GM21723 (cell line): Measurements from ENCODE around the gene PTPN3.

Source experiments
- ATAC-seq: cut with Tn5 transposase; IDR thresholded peaks from one replicate; pipeline ENCODE4 v1.9.1; 2021; ENCODE audit warnings: mild to moderate bottlenecking, moderate library complexity; ENCODE audit not compliant: unreplicated experiment

PTPN3 gene

DNA sequence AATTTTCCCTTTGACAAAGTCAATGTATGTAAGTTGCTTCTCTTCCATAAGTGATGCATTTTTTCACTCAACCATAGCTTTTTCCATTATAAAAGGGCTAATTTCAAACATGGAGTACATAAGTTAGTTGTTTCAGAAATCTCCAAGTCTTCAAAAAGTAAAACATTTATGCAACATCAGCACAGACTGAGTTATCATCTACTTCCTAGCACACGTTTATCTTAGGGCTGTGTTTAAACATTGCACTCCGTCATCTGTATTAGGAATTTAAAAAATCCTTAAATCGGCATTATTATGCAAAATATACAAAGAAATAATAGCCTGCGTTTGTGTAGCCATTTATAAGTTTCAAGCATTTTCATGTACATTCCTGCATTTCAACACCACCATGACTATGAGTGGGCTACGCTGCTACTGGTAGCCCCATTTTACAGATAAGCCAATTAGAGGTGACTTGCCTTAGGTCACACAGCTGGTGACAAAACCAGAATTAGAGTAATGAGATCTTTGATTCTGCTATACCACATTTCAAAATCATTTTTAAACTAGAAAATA lies 43.4 kb downstream of the PTPN3 start:
- ATAC-seq: no peak

GRCh38 chr9:109454041-109454440 lies 44.1 kb downstream of the PTPN3 start:
- no peak for ATAC-seq

GRCh38 chr9:109453210-109453842 lies 44.8 kb downstream of the PTPN3 start:
- no peak for ATAC-seq

DNA sequence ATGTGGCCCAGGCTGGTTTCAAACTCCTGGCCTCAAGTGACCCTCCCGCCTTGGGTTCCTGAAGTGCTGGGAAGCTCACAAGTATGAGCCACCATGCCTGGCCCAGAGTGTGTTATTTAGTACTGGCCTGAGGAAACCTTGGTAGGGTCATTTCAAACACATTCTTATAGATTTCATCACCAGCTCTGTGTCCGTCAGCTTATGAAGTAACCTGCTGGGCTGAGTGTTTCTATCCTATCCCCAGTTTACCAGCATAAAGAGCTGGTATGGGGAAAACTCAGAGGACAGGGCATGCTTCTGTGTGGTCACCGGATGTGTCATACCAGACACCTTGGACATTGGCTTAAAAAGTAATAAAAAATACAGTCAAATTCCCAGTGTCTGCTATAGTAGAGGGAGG lies 45.3 kb downstream of the PTPN3 start:
- ATAC-seq: no peak

GRCh38 chr9:109451311-109452025 lies 46.6 kb downstream of the PTPN3 start:
- ATAC-seq: no peak

- ATAC-seq: no peak
Measured at GRCh38 chr9:109450346-109450745, 47.8 kb downstream of the PTPN3 start.

DNA sequence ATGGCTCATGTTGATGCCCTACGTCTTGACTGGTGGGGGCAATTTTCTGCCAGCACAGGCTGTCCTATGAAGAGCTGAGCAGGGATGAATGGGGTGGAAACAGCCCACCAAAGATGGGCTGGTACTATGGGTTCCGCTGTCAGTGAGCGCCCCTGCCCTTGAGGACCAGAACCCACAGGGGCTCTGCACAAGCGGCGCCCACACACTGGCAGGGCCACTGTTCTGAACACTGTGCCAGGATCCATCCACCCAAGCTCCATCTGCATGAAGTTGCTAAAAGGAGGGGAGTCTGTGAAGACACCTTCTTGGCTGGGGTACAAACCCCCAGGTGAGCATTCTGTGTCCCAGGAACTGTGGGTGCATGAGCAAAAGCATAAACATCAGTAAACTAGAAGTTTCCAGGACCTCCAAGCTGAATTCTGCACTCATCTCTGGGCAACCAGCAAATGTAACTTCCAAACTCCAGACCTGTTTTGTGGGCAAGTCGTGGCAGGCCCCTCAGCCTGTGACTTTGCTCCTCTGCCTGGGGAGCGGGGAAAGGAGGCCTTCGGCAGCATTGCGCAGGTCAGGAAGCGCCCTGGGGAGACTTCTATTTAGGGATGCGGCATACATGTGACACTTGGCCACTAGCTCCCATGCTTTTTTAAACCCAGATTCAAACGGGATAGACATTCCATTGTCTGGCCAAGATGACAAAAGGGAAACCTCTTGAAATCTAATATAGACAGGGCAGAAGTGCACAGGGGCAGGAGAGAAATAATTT lies 48.9 kb downstream of the PTPN3 start:
- no peak for ATAC-seq

GRCh38 chr9:109448223-109448622 lies 49.9 kb downstream of the PTPN3 start:
- no peak for ATAC-seq

DNA sequence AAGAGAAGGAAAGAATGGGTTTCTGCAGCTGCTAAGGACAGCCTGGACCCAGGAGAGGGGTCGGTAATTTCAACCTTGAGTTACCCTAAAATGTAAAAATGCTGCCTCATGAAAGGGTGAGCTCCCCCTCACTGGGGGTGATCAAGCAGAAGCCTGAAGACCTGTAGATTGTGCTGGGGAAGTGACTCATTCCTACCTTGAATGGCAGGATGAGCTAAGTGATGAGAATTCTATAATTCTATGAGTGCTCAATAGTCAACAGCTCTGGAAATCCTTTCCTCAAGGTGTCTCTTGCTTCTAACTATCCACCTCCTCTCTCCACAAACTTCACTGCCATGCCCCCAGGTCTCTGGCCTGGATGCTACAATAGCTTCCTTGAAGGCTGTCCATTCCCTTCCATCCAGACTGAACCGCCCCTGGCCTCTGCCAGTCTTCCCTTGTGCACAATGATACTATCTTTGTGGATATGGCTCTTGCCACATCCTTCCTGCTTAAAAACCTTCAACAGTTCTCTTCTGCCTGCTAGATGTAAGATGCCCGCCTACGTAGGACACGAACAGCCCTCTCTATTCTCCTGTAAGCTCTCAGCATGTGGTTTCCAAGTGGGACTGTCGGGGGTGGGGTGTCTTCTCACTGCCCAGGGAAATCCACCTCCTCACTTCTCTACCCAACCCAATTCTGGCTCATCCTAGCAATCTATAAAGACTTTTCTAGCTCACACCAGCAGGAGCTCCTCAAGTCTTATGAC lies 50.6 kb downstream of the PTPN3 start:
- no peak for ATAC-seq

- no peak for ATAC-seq
Measured at GRCh38 chr9:109444771-109445320, 53.3 kb downstream of the PTPN3 start.

GRCh38 chr9:109442716-109443115 lies 55.4 kb downstream of the PTPN3 start:
- ATAC-seq: no peak

GRCh38 chr9:109441296-109441695 lies 56.8 kb downstream of the PTPN3 start:
- peak; percentile 1 for ATAC-seq

DNA sequence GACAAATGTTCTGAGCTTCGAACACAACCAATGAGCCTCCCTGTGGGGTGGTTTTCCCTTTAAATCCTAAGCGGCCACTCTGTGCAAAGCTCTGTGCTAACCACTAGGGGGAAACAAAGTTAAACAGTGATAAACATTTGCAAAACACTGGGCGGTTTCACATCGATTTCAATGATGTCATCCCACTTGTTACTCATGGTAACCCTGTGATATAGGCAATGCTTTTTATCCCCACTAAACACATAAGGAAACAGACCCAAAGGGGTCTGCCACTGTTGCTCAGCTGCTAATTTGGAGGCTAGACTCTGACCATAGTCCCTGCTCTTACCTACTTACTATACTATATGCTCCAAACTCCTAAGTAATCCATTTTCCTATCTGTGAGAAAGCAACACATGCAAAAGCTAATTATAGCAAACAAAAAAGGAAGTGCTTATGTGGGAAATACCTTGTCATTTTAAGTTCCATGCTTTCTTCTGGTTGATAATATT lies 57.3 kb downstream of the PTPN3 start:
- peak; percentile 89 for ATAC-seq

DNA sequence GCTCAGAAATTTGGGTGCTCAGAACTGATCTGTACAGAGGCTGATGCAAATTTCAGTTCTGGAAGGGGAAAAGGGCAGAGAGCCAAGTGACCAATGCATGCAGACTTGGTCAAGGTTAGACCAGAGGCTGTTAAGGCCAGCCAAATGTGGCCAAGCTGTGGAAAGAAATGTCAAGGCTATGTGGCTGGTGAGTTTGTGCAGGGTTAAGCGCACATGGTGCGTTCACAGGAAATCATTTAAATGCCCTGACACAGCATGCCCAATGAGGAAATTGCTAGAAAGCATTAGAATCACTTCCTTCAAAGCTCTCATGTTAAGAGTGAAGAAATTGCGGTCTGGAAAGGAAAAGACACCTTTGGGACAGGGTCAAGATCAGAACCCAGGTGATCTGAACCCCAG lies 58.0 kb downstream of the PTPN3 start:
- peak; percentile 50 for ATAC-seq

DNA sequence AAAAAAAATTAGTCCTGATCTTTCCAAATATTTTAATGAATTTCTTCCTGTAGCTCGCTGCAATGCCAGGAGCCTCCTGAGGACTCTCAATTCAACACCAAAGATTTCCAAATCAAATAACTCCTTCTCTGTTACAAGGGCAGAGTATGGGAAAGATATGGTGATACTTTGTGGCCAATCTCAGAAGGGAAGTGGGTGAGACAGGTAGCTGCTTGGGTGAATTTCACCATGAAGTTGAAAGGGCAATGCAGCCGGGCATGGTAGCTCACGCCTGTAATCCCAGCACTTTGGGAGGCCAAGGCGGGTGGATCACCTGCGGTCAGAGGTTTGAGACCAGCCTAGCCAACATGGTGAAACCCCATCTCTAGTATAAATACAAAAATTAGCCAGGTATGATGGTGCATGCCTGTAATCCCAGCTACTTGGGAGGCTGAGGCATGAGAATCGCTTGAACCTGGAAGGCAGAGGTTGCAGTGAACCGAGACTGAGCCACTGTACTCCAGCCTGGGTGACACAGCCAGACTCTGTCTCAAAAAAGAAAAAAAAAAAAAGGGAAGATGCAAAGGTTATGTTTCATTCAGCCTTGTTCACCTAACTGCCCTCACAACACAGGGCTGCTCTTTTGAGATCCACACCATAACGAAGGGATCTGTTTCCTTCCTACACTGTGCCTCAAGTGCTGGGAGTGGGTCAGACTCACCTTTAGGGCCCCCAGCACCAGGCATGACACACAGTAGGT lies 58.6 kb downstream of the PTPN3 start:
- ATAC-seq: no peak

DNA sequence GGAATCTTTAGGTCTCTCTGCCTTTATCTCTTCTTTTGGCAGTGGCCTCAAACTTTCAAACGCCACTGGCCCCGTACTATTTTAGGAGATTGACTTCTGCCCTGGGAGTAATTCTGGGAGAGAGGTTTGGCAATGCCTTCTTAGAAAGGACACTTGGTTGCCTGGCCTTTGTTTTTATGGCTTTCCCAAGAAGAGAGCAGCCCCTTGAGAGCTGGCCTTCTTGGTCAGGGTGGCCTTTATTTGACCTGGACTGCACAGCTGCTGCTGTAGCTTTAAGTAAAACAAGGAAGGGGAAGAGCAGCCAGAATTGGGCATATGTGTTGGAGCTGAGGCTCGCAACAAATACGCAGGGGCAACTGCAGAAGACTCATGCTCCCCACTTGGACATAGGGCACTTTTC lies 60.8 kb downstream of the PTPN3 start:
- no peak for ATAC-seq

- no peak for ATAC-seq
Measured at GRCh38 chr9:109436071-109436470, 62.0 kb downstream of the PTPN3 start.

DNA sequence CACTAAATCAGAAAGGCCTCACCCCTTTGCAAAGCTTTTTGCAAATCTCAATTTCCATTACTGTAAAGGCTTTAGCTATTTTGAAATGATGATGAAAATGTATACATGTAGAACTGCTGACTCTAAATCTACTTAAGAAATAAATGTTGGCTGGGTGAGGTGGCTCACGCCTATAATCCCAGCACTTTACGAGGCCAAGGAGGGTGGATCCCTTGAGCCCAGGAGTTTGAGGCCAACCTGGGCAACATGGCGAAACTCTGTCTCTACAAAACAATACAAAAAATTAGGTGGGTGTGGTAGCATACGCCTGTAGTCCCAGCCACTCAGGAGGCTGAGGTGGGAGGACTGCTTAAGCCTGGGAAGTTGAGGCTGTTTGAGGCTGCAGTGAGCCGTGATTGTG lies 64.6 kb downstream of the PTPN3 start:
- no peak for ATAC-seq

DNA sequence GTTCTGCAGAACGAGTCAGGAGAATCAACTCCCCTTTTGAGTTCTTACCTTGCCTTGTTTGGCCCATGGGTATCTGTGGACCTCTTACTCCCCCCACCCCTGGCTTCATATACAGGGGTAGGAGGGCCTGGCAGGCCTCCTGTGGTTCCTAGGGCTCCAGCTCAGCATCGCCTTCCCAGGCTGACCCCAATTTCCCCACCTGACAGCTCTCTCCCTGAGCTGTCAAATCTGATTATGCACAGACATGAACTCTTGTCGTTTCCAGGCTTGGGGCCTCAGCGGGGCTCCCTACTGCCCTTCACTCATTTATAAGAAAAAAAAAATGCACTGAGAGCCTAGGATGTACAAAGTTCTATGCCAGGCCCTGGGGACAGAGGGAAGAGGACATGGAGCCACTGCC lies 67.9 kb downstream of the PTPN3 start:
- no peak for ATAC-seq

GRCh38 chr9:109428854-109429253 lies 69.3 kb downstream of the PTPN3 start:
- no peak for ATAC-seq
